ENCODE results near the gene WASHC3.
A peak's percentile ranks its signal among the peaks of the same experiment; 100 is the strongest.
"Not testable (repeated sequence)": the region's sequence is repeated elsewhere in the genome, so short reads cannot be mapped to it uniquely, and the experiment has no call there.

The WASHC3 gene

GRCh38 chr12:102061560-102062418 lies at the start of gene WASHC3:
WASHC3 (minus strand) TSS chr12:102061991; CDS start chr12:102061962, 29 bp downstream.
- peak; percentile 84 to 92 for DNase-seq

GRCh38 chr12:102110782-102111181 lies 49.0 kb upstream of the WASHC3 start:
- DNase-seq = no peak

- no peak for DNase-seq
These were observed 46.2 kb upstream of the WASHC3 start for GRCh38 chr12:102107970-102108369.

GRCh38 chr12:102106905-102107304 lies 45.1 kb upstream of the WASHC3 start:
- no peak for DNase-seq

GRCh38 chr12:102096855-102097254 lies 35.1 kb upstream of the WASHC3 start:
- peak; percentile 9 to 38 for DNase-seq

GRCh38 chr12:102095677-102096263 lies 34.0 kb upstream of the WASHC3 start:
- no peak for DNase-seq

GRCh38 chr12:102093319-102093718 lies 31.5 kb upstream of the WASHC3 start:
- DNase-seq = no peak

- not testable (repeated sequence) for DNase-seq
These were observed 27.5 kb upstream of the WASHC3 start for GRCh38 chr12:102089228-102089835.

- no peak for DNase-seq
These were observed 19.1 kb upstream of the WASHC3 start for GRCh38 chr12:102080842-102081241.

GRCh38 chr12:102072092-102072491 lies 10.3 kb upstream of the WASHC3 start:
- not testable (repeated sequence) for DNase-seq

- no peak for DNase-seq
These were observed 7.9 kb upstream of the WASHC3 start for GRCh38 chr12:102069707-102070106.

- no peak for DNase-seq
These were observed 5.9 kb upstream of the WASHC3 start for GRCh38 chr12:102067574-102068258.

GRCh38 chr12:102064476-102064875 lies 2.7 kb upstream of the WASHC3 start:
- no peak for DNase-seq

- DNase-seq = no peak
These were observed 1.3 kb upstream of the WASHC3 start for GRCh38 chr12:102063069-102063468.

GRCh38 chr12:102062419-102062806 lies 622 bp upstream of the WASHC3 start:
- no peak for DNase-seq

GRCh38 chr12:102061096-102061559 lies 663 bp downstream of the WASHC3 start:
- DNase-seq = no peak

- DNase-seq = peak in 1 of 2 experiments; percentile 5
These were observed 2.4 kb downstream of the WASHC3 start for GRCh38 chr12:102059343-102059742.

GRCh38 chr12:102054345-102054744 lies 7.4 kb downstream of the WASHC3 start:
- no peak for DNase-seq

GRCh38 chr12:102053062-102053349 lies 8.8 kb downstream of the WASHC3 start:
- no peak for DNase-seq

- no peak for DNase-seq
These were observed 9.4 kb downstream of the WASHC3 start for GRCh38 chr12:102052192-102053061.

GRCh38 chr12:102051431-102051965 lies 10.3 kb downstream of the WASHC3 start:
- DNase-seq = no peak

Measured in NCI-H1930 (cell line).